GM12878 (cell line): ENCODE measurements around the gene HRH3. TPM values are rescaled to one million over a fixed set of nuclear protein-coding genes. Genes with fewer than 3 reads are reported as not detected.

Experiments used
- ATAC-seq: fragments of 200-7000 bp; cut with Tn5 transposase; 3 replicates; pipeline ENCODE4 v1.9.1; 2020; ENCODE audit warnings: mild to moderate bottlenecking, moderate library complexity
- BruUV-seq: library from RNA; stranded (reverse); fragments of 400-500 nt; replicated peaks from 2 replicates; lab custom pipeline; 2021; lab: Mats Ljungman, UMichigan
- CTCF ChIA-PET: fragments of 300-600 bp; sonication (Branson Sonifier 250); formaldehyde crosslinking; extraction: SDS; loops from one replicate; lab custom pipeline; 2021; ENCODE audit warnings: inconsistent platforms; lab: Yijun Ruan, JAX
- POLR2A ChIA-PET: fragments of 350-600 bp; formaldehyde crosslinking; extraction: SDS; loops from one replicate; lab custom pipeline; 2021; ENCODE audit warnings: inconsistent platforms; lab: Charles Lee
- RAD21 ChIA-PET: fragments of 300-600 bp; sonication (Branson Sonifier 250); formaldehyde crosslinking; loops from one replicate; lab custom pipeline; 2023; ENCODE audit warnings: antibody characterized with exemption; ENCODE audit not compliant: unreplicated experiment; lab: Charles Lee
- SMC1A ChIA-PET: fragments of 300-600 bp; sonication (Branson Sonifier 250); formaldehyde crosslinking; loops from one replicate; lab custom pipeline; 2023; ENCODE audit not compliant: unreplicated experiment, uncharacterized antibody; lab: Charles Lee
- DNase-seq: peaks from one replicate; pipeline ENCODE4 v3.0.0-alpha.2; 2011; ENCODE audit warnings: low read depth, low spot score
- FAIRE-seq: peaks from 3 replicates; lab custom pipeline; 2011; peaks lifted over from hg19 to GRCh38; lab: Jason Lieb, UNC
- H2AFZ ChIP-seq: 2 replicates; pipeline ENCODE4 v1.6.0; 2011; ENCODE audit warnings: low read depth, low read length, control low read depth; ENCODE audit not compliant: control insufficient read depth
- H3K27ac ChIP-seq: 2 replicates; pipeline ENCODE4 v1.5.1; 2011; ENCODE audit warnings: control low read depth; ENCODE audit not compliant: control insufficient read depth, insufficient read depth
- H3K27me3 ChIP-seq, 2 experiments: replicated peaks in 1 of 2; 2 replicates each; pipeline versions ENCODE4 v1.6.0 to v1.6.1; 2011; ENCODE audit warnings: low read length in 1 of 2; ENCODE audit not compliant: control insufficient read depth in 2 of 2, insufficient read depth in 2 of 2
- H3K36me3 ChIP-seq, 2 experiments: 2 replicates each; pipeline ENCODE4 v1.5.1; 2011; ENCODE audit warnings: low read length in 1 of 2; ENCODE audit not compliant: control insufficient read depth in 2 of 2, insufficient read depth in 2 of 2
- H3K4me1 ChIP-seq: 2 replicates; pipeline ENCODE4 v1.6.1; 2011; ENCODE audit warnings: mild to moderate bottlenecking, low read length, moderate library complexity, mixed read lengths; ENCODE audit not compliant: control insufficient read depth, insufficient read depth
- H3K4me2 ChIP-seq: 2 replicates; pipeline ENCODE4 v1.6.0; 2011; ENCODE audit warnings: control low read depth; ENCODE audit not compliant: control insufficient read depth, insufficient read depth
- H3K4me3 ChIP-seq: fragments of 200-600 bp; sonication (generic); 2 replicates; pipeline ENCODE4 v1.5.1; 2016
- H3K79me2 ChIP-seq: 2 replicates; pipeline ENCODE4 v1.6.0; 2011; ENCODE audit warnings: low read length; ENCODE audit not compliant: control insufficient read depth, insufficient read depth
- H3K9ac ChIP-seq: 2 replicates; pipeline ENCODE4 v1.8.0; 2011; ENCODE audit warnings: low read length, control low read depth, mixed read lengths; ENCODE audit not compliant: control insufficient read depth, insufficient read depth
- H3K9me3 ChIP-seq: replicated peaks from 3 replicates; pipeline ENCODE4 v1.5.1; 2011; ENCODE audit warnings: mild to moderate bottlenecking, low read length; ENCODE audit not compliant: control insufficient read depth, insufficient read depth
- H4K20me1 ChIP-seq: 2 replicates; pipeline ENCODE4 v1.6.0; 2011; ENCODE audit not compliant: control insufficient read depth, insufficient read depth
- ATF3 ChIP-seq: IDR thresholded peaks from 2 replicates; pipeline ENCODE4 v1.6.1; 2011; ENCODE audit warnings: low read depth, mild to moderate bottlenecking, low read length, moderate library complexity, borderline replicate concordance; ENCODE audit errors: extremely low read depth
- CREM ChIP-seq: IDR thresholded peaks from 2 replicates; pipeline ENCODE4 v1.6.1; 2014; ENCODE audit warnings: antibody characterized with exemption, low read depth
- GABPA ChIP-seq: IDR thresholded peaks from 2 replicates; pipeline ENCODE4 v1.6.1; 2014; ENCODE audit warnings: antibody characterized with exemption, low read depth, mild to moderate bottlenecking, inconsistent platforms
- HCFC1 ChIP-seq: fragments of 150-350 bp; IDR thresholded peaks from 2 replicates; pipeline ENCODE4 v1.6.1; 2014; ENCODE audit warnings: low read length
- HSF1 ChIP-seq: fragments of 150-350 bp; IDR thresholded peaks from 2 replicates; pipeline ENCODE4 v1.6.1; 2014; ENCODE audit warnings: mild to moderate bottlenecking, low read depth, low read length
- KLF5 ChIP-seq: fragments of 450-650 bp; IDR thresholded peaks from 2 replicates; pipeline ENCODE4 v1.6.1; 2014; ENCODE audit warnings: mild to moderate bottlenecking; ENCODE audit not compliant: partially characterized antibody
- MEF2B ChIP-seq: fragments of 450-650 bp; IDR thresholded peaks from 2 replicates; pipeline ENCODE4 v1.6.1; 2018; ENCODE audit warnings: mild to moderate bottlenecking, moderate library complexity; ENCODE audit not compliant: partially characterized antibody, poor library complexity, severe bottlenecking
- MXI1 ChIP-seq: fragments of 150-350 bp; IDR thresholded peaks from 2 replicates; pipeline ENCODE4 v1.6.1; 2011; ENCODE audit warnings: low read depth, mild to moderate bottlenecking, inconsistent platforms, low read length, improper control_type of control experiment
- MYC ChIP-seq: IDR thresholded peaks from 2 replicates; pipeline ENCODE4 v1.6.1; 2011; ENCODE audit warnings: mild to moderate bottlenecking, low read length, moderate library complexity, inconsistent platforms; ENCODE audit not compliant: insufficient read depth, insufficient replicate concordance, insufficient read length, severe bottlenecking
- SKIL ChIP-seq: fragments of 450-650 bp; IDR thresholded peaks from 2 replicates; pipeline ENCODE4 v1.6.1; 2017; ENCODE audit warnings: mild to moderate bottlenecking, low read depth, inconsistent platforms; ENCODE audit not compliant: poor library complexity, severe bottlenecking
- SPI1 ChIP-seq: IDR thresholded peaks from 2 replicates; pipeline ENCODE4 v1.6.1; 2011; ENCODE audit warnings: low read depth, mild to moderate bottlenecking, low read length, moderate library complexity, borderline replicate concordance; ENCODE audit not compliant: insufficient read depth
- TBL1XR1 ChIP-seq: IDR thresholded peaks from 2 replicates; pipeline ENCODE4 v1.6.1; 2012; ENCODE audit warnings: low read depth, low read length, improper control_type of control experiment
- ZBED1 ChIP-seq: IDR thresholded peaks from 2 replicates; pipeline ENCODE4 v1.6.1; 2016; ENCODE audit warnings: borderline replicate concordance
- ZBTB11 ChIP-seq: fragments of 450-650 bp; formaldehyde crosslinking; IDR thresholded peaks from 2 replicates; pipeline ENCODE4 v1.5.0; 2022; ENCODE audit warnings: mild to moderate bottlenecking, missing genetic modification characterization
- WGBS: methylation state at CpG from one replicate; pipeline ENCODE4 v1.1.6; 2016; ENCODE audit warnings: low lambda C conversion rate; ENCODE audit not compliant: insufficient replicate concordance, insufficient coverage; ENCODE audit errors: missing lambda C conversion rate; 5-methylcytosine and 5-hydroxymethylcytosine counted together
- in situ Hi-C: fragments of 300-500 bp; cut with MboI; formaldehyde crosslinking; loops from 9 replicates; pipeline ENCODE4 v1.14.3; 2018; ENCODE audit warnings: mixed read lengths
- intact Hi-C: fragments of 100-400 bp; cut with micrococcal nuclease; formaldehyde crosslinking; loops from one replicate; pipeline ENCODE4 v1.14.2; 2022; ENCODE audit not compliant: unreplicated experiment
- polyA plus RNA-seq, 11 experiments: library from polyadenylated mRNA; depleted of rRNA in 4 of 11; unstranded in 6 of 11; stranded (reverse) in 5 of 11; fragments of >200 nt; fragmentation: Nextera tagmentation in 4 of 11; fragmentation: Illumina TruSeq in 1 of 11; extraction: Ambion mirVana in 4 of 11; extraction: Trizol in 1 of 11; gene quantifications; 1 replicate in 1 of 11; 2 replicates in 10 of 11; pipeline versions ENCODE4 v1.2.1 to v1.2.3, GENCODE V29; 2011 to 2016; ENCODE audit warnings: inconsistent platforms in 2 of 11, missing spikeins in 2 of 11, low read depth in 1 of 11
- total RNA-seq, 4 experiments: library from RNA; depleted of rRNA in 3 of 4; stranded (reverse); fragments of >200 nt in 3 of 4; fragmentation: Illumina TruSeq in 1 of 4; extraction: Trizol in 1 of 4; gene quantifications; 2 replicates each; pipeline versions ENCODE4 v1.2.1 to v1.2.3, GENCODE V29; 2013 to 2021

HRH3 gene
- total and polyA plus RNA-seq, 10 of the 15 experiments (the other 5 are each of a cell fraction or from before 2014, with no cell fraction given), result not detected

- TF ChIP-seq SPI1 (no peak), ZBED1 (no peak), TBL1XR1 (no peak), ATF3 (no peak), MEF2B (no peak), MYC (no peak), ZBTB11 (CRISPR knock-in tag) (no peak), HCFC1 (no peak), SKIL (no peak), MXI1 (no peak), GABPA (no peak), CREM (no peak), HSF1 (no peak), KLF5 (no peak)
- ChIA-PET CTCF (no interaction called here), RAD21 (no interaction called here), POLR2A (no interaction called here), SMC1A (interaction anchor here (0.6 kb wide), 1 partner anchor 12 kb away, joined by 3 read pairs; no protein-coding TSS in a partner anchor)
- H3K9ac ChIP-seq, result peak overlapping the region; percentile 66
- H3K4me1 ChIP-seq, result peaks cover 12% of the 10 kb centered on the region
- no peaks in the 10 kb centered on the region; the same call in 1 of the 2 replicates for H4K20me1 ChIP-seq
- peak overlapping the region; percentile 61 for H3K4me2 ChIP-seq
- in situ Hi-C loops (no loop called here), intact Hi-C loops (no loop called here)
- H2AFZ ChIP-seq, result no peak overlapping the region
- no peaks in the 10 kb centered on the region; a peak in 1 of 4 replicates for H3K36me3 ChIP-seq
- H3K79me2 ChIP-seq, result peaks cover 18% of the 10 kb centered on the region
- 60% methylated on average over 23 of the region's 23 CpGs for WGBS
- no peaks in the 10 kb centered on the region for H3K27me3 ChIP-seq
- no peaks in the 10 kb centered on the region for H3K9me3 ChIP-seq
- FAIRE-seq (no peak), ATAC-seq (no peak), DNase-seq (no peak)
- peak overlapping the region; percentile 84 for H3K4me3 ChIP-seq
- H3K27ac ChIP-seq, result no peak overlapping the region
- BruUV-seq, result no TSS peak
These were observed 19.3 kb upstream of the HRH3 start for GRCh38 chr20:62239278-62239879.
